Glomerular endothelial cell (primary cell): ENCODE measurements around the gene C14orf132. TPM values are rescaled to one million over a fixed set of nuclear protein-coding genes. Genes with fewer than 3 reads are reported as not detected.

Source experiments
- DNase-seq: peaks from one replicate; pipeline ENCODE4 v3.0.0-alpha.2; 2011; ENCODE audit warnings: low read depth, low spot score; ENCODE audit errors: extremely low read depth
- total RNA-seq: library from RNA; depleted of rRNA; stranded (reverse); fragments of >200 nt; gene quantifications from 2 replicates; pipeline ENCODE4 v1.2.3, GENCODE V29; 2015

The C14orf132 gene
- total RNA-seq, 1 donor from 2014 or later, result 6.0 TPM

GRCh38 chr14:96081767-96082400 lies 42.7 kb downstream of the C14orf132 start:
- no peak for DNase-seq

DNA sequence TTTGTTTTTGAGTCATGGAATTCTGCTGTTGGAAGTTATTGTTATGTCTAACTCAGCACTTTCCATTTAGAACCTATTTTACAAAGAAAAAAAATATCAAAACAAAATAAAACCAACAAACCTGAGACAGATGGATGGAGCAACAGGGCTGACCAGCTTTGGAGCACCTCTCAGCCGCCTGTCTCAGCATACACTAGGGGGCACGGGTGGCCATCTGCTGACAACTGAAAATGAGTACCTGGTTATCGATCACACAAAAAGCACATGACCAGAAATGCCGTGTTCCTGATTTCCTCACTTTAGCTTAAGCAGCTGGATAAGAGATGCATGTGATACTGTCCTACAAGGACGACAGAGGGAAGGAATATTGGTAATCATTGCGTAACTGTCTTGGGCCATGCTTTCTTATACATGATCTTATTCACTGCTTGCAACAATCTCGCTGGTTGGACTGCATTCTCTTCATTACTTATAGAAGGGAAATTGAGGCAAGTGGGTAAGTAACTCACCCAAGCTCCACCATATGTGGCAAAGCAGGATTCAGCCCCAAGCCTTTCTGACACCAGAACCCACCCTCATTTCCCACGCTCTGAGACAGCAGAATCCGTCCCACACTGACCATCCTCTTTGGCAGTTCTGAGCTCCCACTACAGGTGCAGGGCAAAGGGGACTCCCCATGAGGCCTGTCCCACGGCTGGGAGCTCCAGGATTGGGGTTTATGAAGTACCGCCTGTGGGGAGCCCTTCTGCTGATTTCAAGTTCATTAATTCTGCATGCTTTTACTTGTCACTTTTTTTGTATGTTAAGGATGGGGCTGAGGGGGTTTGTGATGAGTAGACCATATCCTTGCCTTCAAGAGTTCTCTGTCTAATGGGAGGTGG lies 43.5 kb downstream of the C14orf132 start:
- DNase-seq, result no peak

GRCh38 chr14:96083667-96084320 lies 44.6 kb downstream of the C14orf132 start:
- no peak for DNase-seq

GRCh38 chr14:96084796-96085195 lies 45.6 kb downstream of the C14orf132 start:
- DNase-seq, result no peak

DNA sequence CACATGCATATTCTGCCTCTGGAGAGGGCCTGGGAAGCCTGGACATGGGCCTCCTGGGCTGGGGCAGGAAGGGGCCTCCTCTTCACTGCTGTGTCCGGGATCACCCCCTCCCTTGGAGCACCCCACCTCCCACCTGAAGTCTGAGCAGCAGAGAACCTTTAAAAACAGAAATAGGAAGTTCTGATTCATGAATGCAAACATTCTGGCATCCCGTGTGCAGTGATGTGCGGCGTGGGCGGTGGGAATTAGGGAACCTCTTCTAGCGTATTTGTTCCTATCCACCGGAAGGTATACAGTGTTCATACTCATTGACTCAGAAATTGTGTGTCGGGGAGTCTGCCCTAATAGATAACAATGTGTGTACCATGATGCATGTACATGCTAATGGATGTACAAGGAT lies 46.2 kb downstream of the C14orf132 start:
- no peak for DNase-seq

DNA sequence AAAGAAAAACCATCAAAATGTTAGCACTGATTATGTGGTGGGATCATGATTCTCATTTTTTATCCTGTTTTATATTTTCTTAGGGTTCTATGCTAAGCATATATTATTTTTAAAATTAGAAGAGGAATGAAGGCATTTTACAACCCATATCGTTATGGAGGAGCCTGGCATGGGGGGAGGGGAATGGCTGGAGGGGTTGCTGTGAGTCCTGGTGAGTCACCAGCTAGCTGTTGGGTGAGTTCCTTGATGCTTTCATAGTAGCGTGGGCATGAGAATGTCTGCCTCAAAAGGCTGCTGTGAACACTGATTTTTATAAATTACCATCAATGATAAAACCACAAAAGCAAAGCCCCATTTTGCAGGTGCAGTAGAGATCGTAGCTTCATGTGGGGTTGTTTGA lies 46.9 kb downstream of the C14orf132 start:
- no peak for DNase-seq

- no peak for DNase-seq
Measured at GRCh38 chr14:96086574-96087077, 47.5 kb downstream of the C14orf132 start.

- DNase-seq, result no peak
Measured at GRCh38 chr14:96088074-96088473, 48.9 kb downstream of the C14orf132 start.

GRCh38 chr14:96088481-96088880 lies 49.3 kb downstream of the C14orf132 start:
- no peak for DNase-seq

DNA sequence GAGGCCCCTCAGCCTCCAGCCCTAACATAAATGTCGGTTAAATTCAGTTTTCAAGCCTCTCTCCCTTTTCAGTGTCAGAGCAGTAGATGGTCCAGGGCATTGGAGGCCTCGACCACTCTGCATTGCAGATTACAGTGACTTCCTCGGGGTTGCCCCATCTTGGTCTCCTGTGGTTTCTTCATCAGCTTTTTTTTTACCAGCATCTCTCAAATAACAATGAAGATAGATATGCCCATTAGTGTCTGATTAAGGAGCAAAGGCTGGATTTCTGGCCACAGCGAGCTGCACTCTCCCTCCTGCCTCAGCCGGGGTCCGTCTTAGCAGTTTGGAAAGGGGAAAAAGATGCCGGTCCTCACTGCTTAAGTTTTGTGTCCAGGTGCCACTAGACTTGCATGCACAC lies 49.7 kb downstream of the C14orf132 start:
- no peak for DNase-seq

- no peak for DNase-seq
Measured at GRCh38 chr14:96089401-96089800, 50.2 kb downstream of the C14orf132 start.

GRCh38 chr14:96090441-96091148 lies 51.4 kb downstream of the C14orf132 start:
- DNase-seq, result no peak

- no peak for DNase-seq
Measured at GRCh38 chr14:96091149-96091693, 52.1 kb downstream of the C14orf132 start.

- DNase-seq, result no peak
Measured at GRCh38 chr14:96091941-96092411, 52.8 kb downstream of the C14orf132 start.

- DNase-seq, result no peak
Measured at GRCh38 chr14:96092936-96093335, 53.8 kb downstream of the C14orf132 start.

GRCh38 chr14:96094211-96094610 lies 55.0 kb downstream of the C14orf132 start:
- no peak for DNase-seq

GRCh38 chr14:96094656-96095055 lies 55.5 kb downstream of the C14orf132 start:
- DNase-seq, result no peak

DNA sequence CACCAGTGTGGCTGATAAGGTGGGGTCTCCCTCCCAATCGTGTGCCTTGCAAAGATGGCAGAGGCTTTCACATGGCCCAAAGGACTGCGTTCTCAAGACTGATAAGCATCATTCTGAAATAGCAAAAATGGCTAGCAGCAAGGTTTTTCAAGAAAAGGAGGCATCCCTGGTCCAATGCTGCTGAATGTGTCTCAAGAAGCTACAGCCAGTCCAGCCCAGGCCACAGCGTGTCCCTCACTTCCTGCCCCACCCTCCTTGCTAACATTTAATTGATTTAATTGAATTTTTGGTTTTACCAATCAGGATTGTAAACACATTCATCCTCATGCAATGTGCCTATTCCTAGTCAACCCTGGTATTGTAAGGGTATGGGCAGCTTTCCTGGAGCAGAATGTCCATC lies 55.9 kb downstream of the C14orf132 start:
- DNase-seq, result no peak

- no peak for DNase-seq
Measured at GRCh38 chr14:96095581-96096476, 56.7 kb downstream of the C14orf132 start.
